ENCODE measurements around the gene NR2C2AP.

Gene NR2C2AP

DNA sequence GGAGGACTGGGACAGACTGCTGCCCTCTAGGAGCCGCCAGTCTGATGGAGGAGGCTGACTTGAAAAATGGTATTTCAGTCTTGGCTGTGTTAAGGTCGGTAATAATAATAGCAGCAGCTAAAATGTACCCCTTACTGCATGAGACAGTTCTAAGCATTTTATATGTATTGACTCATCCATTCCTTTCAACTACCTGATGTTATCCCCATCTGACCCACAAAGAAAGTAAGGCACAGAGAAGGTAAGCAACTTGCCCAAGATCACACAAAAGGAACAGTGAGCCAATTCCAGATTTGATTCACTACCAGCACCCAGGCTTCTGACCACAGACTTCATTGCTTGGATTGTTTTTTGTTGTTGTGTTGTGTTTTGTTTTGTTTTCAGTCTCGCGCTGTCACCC is 12.6 kb upstream of the NR2C2AP start:
- Histone ChIP-seq H3K4me3 (ENCODE audit: low read length) (no peak overlapping the region), H3K27me3 (replicated peaks; ENCODE audit: insufficient read depth, low read length) (peaks cover 79% of the 10 kb centered on the region), H3K9me3 (replicated peaks; ENCODE audit: insufficient read depth, low read length) (no peaks in the 10 kb centered on the region), H3K79me2 (ENCODE audit: low read length) (no peaks in the 10 kb centered on the region), H3K4me2 (ENCODE audit: low read depth, low read length) (no peak overlapping the region), H2AFZ (ENCODE audit: low read length) (no peak overlapping the region), H3K9me2 (replicated peaks; ENCODE audit: insufficient read depth, low read length) (no peaks in the 10 kb centered on the region), H3K4me1 (ENCODE audit: low read length) (no peaks in the 10 kb centered on the region), H3K9ac (ENCODE audit: low read length) (no peak overlapping the region), H3K27ac (ENCODE audit: low read length) (no peak overlapping the region), H4K20me1 (ENCODE audit: insufficient read depth, low read length) (no peaks in the 10 kb centered on the region), H3F3A (ENCODE audit: insufficient read depth, low read length) (no peaks in the 10 kb centered on the region), H3K36me3 (replicated peaks; ENCODE audit: insufficient read depth, low read length) (no peaks in the 10 kb centered on the region)
- TF ChIP-seq EZH2phosphoT487 (IDR thresholded peaks at IDR 0.05; ENCODE audit: low read length), result no peak
- TF ChIP-seq CTCF (IDR thresholded peaks at IDR 0.05; ENCODE audit: low read length), result no peak
- TF ChIP-seq EZH2 (optimal IDR thresholded peaks at IDR 0.05; ENCODE audit: low read depth, low read length), result no peak
- DNase-seq, result no peak

DNA sequence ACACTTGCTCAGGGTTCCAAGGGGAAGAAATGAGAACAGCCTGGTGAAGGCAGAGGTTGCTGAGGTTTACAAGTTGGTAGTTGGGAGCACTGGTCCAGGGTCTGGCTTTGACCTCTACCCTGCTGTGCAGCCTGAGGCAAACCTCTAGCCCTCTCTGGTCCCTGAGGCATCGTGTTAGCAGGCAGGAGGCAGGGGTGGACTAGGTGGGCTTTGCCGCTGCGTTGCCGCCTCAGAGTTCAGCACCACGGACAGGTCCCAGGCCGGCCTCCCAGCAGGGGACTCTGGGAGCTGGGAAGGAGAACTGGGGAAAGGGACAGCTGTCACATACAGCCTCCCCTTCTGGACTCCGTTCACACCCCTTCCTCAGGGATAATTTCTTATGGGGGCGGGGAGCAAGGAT is 11.7 kb upstream of the NR2C2AP start:
- no peak for TF ChIP-seq CTCF (IDR thresholded peaks at IDR 0.05; ENCODE audit: low read length)
- TF ChIP-seq EZH2 (optimal IDR thresholded peaks at IDR 0.05; ENCODE audit: low read depth, low read length), result no peak
- TF ChIP-seq EZH2phosphoT487 (IDR thresholded peaks at IDR 0.05; ENCODE audit: low read length), result no peak
- peaks cover 76% of the 10 kb centered on the region for H3K27me3 ChIP-seq (replicated peaks; ENCODE audit: insufficient read depth, low read length)
- peak; percentile 18 for DNase-seq

GRCh38 chr19:19214159-19214490 is 10.9 kb upstream of the NR2C2AP start:
- H3K27me3 ChIP-seq (replicated peaks; ENCODE audit: insufficient read depth, low read length), result peaks cover 77% of the 10 kb centered on the region
- TF ChIP-seq EZH2 (optimal IDR thresholded peaks at IDR 0.05; ENCODE audit: low read depth, low read length), result no peak

More for the DNA sequence above, 11.7 kb upstream of the NR2C2AP start:
- H3K27ac ChIP-seq (ENCODE audit: low read length), result no peak overlapping the region
- no peaks in the 10 kb centered on the region for H3K9me2 ChIP-seq (replicated peaks; ENCODE audit: insufficient read depth, low read length)
- H3K9me3 ChIP-seq (replicated peaks; ENCODE audit: insufficient read depth, low read length), result no peaks in the 10 kb centered on the region
- no peak overlapping the region for H3K4me2 ChIP-seq (ENCODE audit: low read depth, low read length)
- no peak overlapping the region for H2AFZ ChIP-seq (ENCODE audit: low read length)
- H3K4me3 ChIP-seq (ENCODE audit: low read length), result no peak overlapping the region
- H3K79me2 ChIP-seq (ENCODE audit: low read length), result no peaks in the 10 kb centered on the region
- no peaks in the 10 kb centered on the region for H3K4me1 ChIP-seq (ENCODE audit: low read length)
- no peaks in the 10 kb centered on the region for H3F3A ChIP-seq (ENCODE audit: insufficient read depth, low read length)
- no peaks in the 10 kb centered on the region for H3K36me3 ChIP-seq (replicated peaks; ENCODE audit: insufficient read depth, low read length)
- H4K20me1 ChIP-seq (ENCODE audit: insufficient read depth, low read length), result no peaks in the 10 kb centered on the region
- no peak overlapping the region for H3K9ac ChIP-seq (ENCODE audit: low read length)

GRCh38 chr19:19213426-19214158 is 10.4 kb upstream of the NR2C2AP start:
- H3K27me3 ChIP-seq (replicated peaks; ENCODE audit: insufficient read depth, low read length), result peaks cover 74% of the 10 kb centered on the region

More at GRCh38 chr19:19214159-19214490, 10.9 kb upstream of the NR2C2AP start:
- Histone ChIP-seq H3K4me1 (ENCODE audit: low read length) (no peaks in the 10 kb centered on the region), H3K27ac (ENCODE audit: low read length) (no peak overlapping the region), H2AFZ (ENCODE audit: low read length) (no peak overlapping the region), H3K9me2 (replicated peaks; ENCODE audit: insufficient read depth, low read length) (no peaks in the 10 kb centered on the region), H3K79me2 (ENCODE audit: low read length) (no peaks in the 10 kb centered on the region), H3K9me3 (replicated peaks; ENCODE audit: insufficient read depth, low read length) (no peaks in the 10 kb centered on the region), H3K4me3 (ENCODE audit: low read length) (no peak overlapping the region), H3K9ac (ENCODE audit: low read length) (no peak overlapping the region), H3K36me3 (replicated peaks; ENCODE audit: insufficient read depth, low read length) (no peaks in the 10 kb centered on the region), H3F3A (ENCODE audit: insufficient read depth, low read length) (no peaks in the 10 kb centered on the region), H4K20me1 (ENCODE audit: insufficient read depth, low read length) (no peaks in the 10 kb centered on the region), H3K4me2 (ENCODE audit: low read depth, low read length) (no peak overlapping the region)
- no peak for DNase-seq

More at GRCh38 chr19:19213426-19214158, 10.4 kb upstream of the NR2C2AP start:
- H3K36me3 ChIP-seq (replicated peaks; ENCODE audit: insufficient read depth, low read length), result no peaks in the 10 kb centered on the region
- H2AFZ ChIP-seq (ENCODE audit: low read length), result no peak overlapping the region
- no peak for TF ChIP-seq CTCF (IDR thresholded peaks at IDR 0.05; ENCODE audit: low read length)
- no peak for DNase-seq
- H3K79me2 ChIP-seq (ENCODE audit: low read length), result no peaks in the 10 kb centered on the region
- H3K4me3 ChIP-seq (ENCODE audit: low read length), result no peak overlapping the region
- no peaks in the 10 kb centered on the region for H3K9me3 ChIP-seq (replicated peaks; ENCODE audit: insufficient read depth, low read length)
- H3K4me2 ChIP-seq (ENCODE audit: low read depth, low read length), result no peak overlapping the region
- H3K9ac ChIP-seq (ENCODE audit: low read length), result no peak overlapping the region
- H3K27ac ChIP-seq (ENCODE audit: low read length), result no peak overlapping the region
- no peaks in the 10 kb centered on the region for H3F3A ChIP-seq (ENCODE audit: insufficient read depth, low read length)
- H3K9me2 ChIP-seq (replicated peaks; ENCODE audit: insufficient read depth, low read length), result no peaks in the 10 kb centered on the region
- H4K20me1 ChIP-seq (ENCODE audit: insufficient read depth, low read length), result no peaks in the 10 kb centered on the region
- H3K4me1 ChIP-seq (ENCODE audit: low read length), result no peaks in the 10 kb centered on the region

Data from MM.1S (cell line).